ENCODE data around the gene POU2AF3.

The POU2AF3 gene

GRCh38 chr11:111301004-111301841, 2.9 kb downstream of the POU2AF3 start:
- H3K36me3 ChIP-seq (ENCODE audit: insufficient read depth, low read length) = no peaks in the 10 kb centered on the region
- H3K4me1 ChIP-seq (ENCODE audit: insufficient read depth, low read length) = peaks cover 18% of the 10 kb centered on the region
- no peaks in the 10 kb centered on the region for H3K9me3 ChIP-seq (ENCODE audit: insufficient read depth, low read depth, low read length)
- no peak overlapping the region for H3K27ac ChIP-seq (ENCODE audit: low read depth, low read length)
- peaks cover 58% of the 10 kb centered on the region for H3K27me3 ChIP-seq (ENCODE audit: insufficient read depth, low read length)
- 86% methylated on average over 5 of the region's 5 CpGs for WGBS
- H3K9ac ChIP-seq (ENCODE audit: low read depth, low read length) = no peak overlapping the region
- H3K4me3 ChIP-seq (ENCODE audit: low read length) = no peak overlapping the region

DNA sequence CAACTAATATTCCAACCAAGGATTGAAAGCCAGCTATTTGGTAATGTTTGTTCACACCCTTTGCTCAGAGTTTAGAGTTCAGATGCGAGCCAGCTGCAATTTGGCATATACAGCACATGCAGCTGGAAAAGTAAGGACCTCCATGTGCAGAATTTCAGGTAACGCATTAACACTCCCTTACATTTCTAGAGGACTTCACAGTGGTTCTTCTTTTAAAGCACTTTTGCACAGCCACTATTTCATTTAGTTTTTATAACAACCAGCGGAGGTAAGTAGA, 3.4 kb downstream of the POU2AF3 start:
- no peaks in the 10 kb centered on the region for H3K36me3 ChIP-seq (ENCODE audit: insufficient read depth, low read length)
- no peak overlapping the region for H3K9ac ChIP-seq (ENCODE audit: low read depth, low read length)
- no peak overlapping the region for H3K4me3 ChIP-seq (ENCODE audit: low read length)
- H3K27me3 ChIP-seq (ENCODE audit: insufficient read depth, low read length) = peaks cover 56% of the 10 kb centered on the region
- H3K27ac ChIP-seq (ENCODE audit: low read depth, low read length) = no peak overlapping the region
- no peaks in the 10 kb centered on the region for H3K9me3 ChIP-seq (ENCODE audit: insufficient read depth, low read depth, low read length)
- peaks cover 18% of the 10 kb centered on the region for H3K4me1 ChIP-seq (ENCODE audit: insufficient read depth, low read length)
- WGBS = 92% methylated on average over 3 of the region's 3 CpGs

DNA sequence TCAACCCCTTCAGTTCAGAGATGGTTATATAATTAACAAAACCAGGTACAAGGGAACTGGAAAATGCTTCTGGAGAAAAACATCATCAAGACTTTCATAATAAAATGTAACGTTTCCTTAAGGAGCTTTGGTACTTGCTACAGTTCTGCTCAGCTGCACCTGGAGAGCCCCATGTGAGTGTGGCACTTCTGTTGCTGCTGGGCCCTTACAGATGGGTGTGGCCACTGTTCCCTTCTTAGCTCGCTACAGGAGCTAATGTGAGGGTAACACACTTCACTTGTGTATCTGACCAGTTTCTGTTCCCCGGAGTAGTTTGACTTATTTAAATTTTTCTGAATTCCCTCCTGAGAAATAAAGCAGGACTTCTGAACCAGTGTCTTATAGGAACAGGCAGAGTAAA, 4.0 kb downstream of the POU2AF3 start:
- Histone ChIP-seq H3K27ac (ENCODE audit: low read depth, low read length) (no peak overlapping the region), H3K27me3 (ENCODE audit: insufficient read depth, low read length) (peaks cover 51% of the 10 kb centered on the region), H3K36me3 (ENCODE audit: insufficient read depth, low read length) (no peaks in the 10 kb centered on the region), H3K9ac (ENCODE audit: low read depth, low read length) (no peak overlapping the region), H3K4me3 (ENCODE audit: low read length) (no peak overlapping the region), H3K9me3 (ENCODE audit: insufficient read depth, low read depth, low read length) (no peaks in the 10 kb centered on the region), H3K4me1 (ENCODE audit: insufficient read depth, low read length) (peaks cover 18% of the 10 kb centered on the region)
- WGBS = 63% methylated on average over 3 of the region's 3 CpGs

GRCh38 chr11:111303461-111303860, 5.1 kb downstream of the POU2AF3 start:
- no peaks in the 10 kb centered on the region for H3K9me3 ChIP-seq (ENCODE audit: insufficient read depth, low read depth, low read length)
- H3K4me1 ChIP-seq (ENCODE audit: insufficient read depth, low read length) = peaks cover 18% of the 10 kb centered on the region
- H3K4me3 ChIP-seq (ENCODE audit: low read length) = no peak overlapping the region
- no peak overlapping the region for H3K27ac ChIP-seq (ENCODE audit: low read depth, low read length)
- H3K9ac ChIP-seq (ENCODE audit: low read depth, low read length) = no peak overlapping the region
- H3K36me3 ChIP-seq (ENCODE audit: insufficient read depth, low read length) = no peaks in the 10 kb centered on the region
- 66% methylated on average over 2 of the region's 4 CpGs for WGBS
- peaks cover 39% of the 10 kb centered on the region for H3K27me3 ChIP-seq (ENCODE audit: insufficient read depth, low read length)

GRCh38 chr11:111305162-111305802, 6.9 kb downstream of the POU2AF3 start:
- Histone ChIP-seq H3K27me3 (ENCODE audit: insufficient read depth, low read length) (peaks cover 21% of the 10 kb centered on the region), H3K9me3 (ENCODE audit: insufficient read depth, low read depth, low read length) (no peaks in the 10 kb centered on the region), H3K4me1 (ENCODE audit: insufficient read depth, low read length) (peaks cover 18% of the 10 kb centered on the region), H3K9ac (ENCODE audit: low read depth, low read length) (no peak overlapping the region), H3K4me3 (ENCODE audit: low read length) (no peak overlapping the region), H3K36me3 (ENCODE audit: insufficient read depth, low read length) (no peaks in the 10 kb centered on the region), H3K27ac (ENCODE audit: low read depth, low read length) (no peak overlapping the region)
- 89% methylated on average over 5 of the region's 5 CpGs for WGBS

GRCh38 chr11:111305876-111306275, 7.5 kb downstream of the POU2AF3 start:
- H3K27ac ChIP-seq (ENCODE audit: low read depth, low read length) = no peak overlapping the region
- H3K9ac ChIP-seq (ENCODE audit: low read depth, low read length) = no peak overlapping the region
- H3K36me3 ChIP-seq (ENCODE audit: insufficient read depth, low read length) = no peaks in the 10 kb centered on the region
- H3K9me3 ChIP-seq (ENCODE audit: insufficient read depth, low read depth, low read length) = no peaks in the 10 kb centered on the region
- H3K4me1 ChIP-seq (ENCODE audit: insufficient read depth, low read length) = peaks cover 18% of the 10 kb centered on the region
- H3K4me3 ChIP-seq (ENCODE audit: low read length) = no peak overlapping the region
- peaks cover 15% of the 10 kb centered on the region for H3K27me3 ChIP-seq (ENCODE audit: insufficient read depth, low read length)
- 95% methylated on average over 4 of the region's 4 CpGs for WGBS

DNA sequence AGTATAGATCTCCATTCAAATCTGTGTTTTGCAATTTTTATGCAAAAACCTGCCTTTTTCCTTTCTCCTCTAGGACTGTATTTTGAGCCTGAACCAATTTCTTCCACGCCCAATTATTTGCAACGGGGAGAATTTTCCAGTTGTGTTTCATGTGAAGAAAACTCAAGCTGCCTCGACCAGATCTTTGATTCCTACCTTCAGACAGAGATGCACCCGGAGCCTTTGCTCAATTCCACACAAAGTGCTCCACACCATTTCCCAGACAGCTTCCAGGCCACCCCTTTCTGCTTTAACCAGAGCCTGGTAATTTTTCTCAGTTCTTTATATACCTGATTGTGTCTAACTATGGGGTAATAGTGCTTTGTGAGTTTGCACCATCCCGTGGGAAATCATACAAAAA, 8.0 kb downstream of the POU2AF3 start:
- H3K27me3 ChIP-seq (ENCODE audit: insufficient read depth, low read length) = peaks cover 11% of the 10 kb centered on the region; the same call in 1 of the 2 replicates
- no peaks in the 10 kb centered on the region for H3K36me3 ChIP-seq (ENCODE audit: insufficient read depth, low read length)
- H3K4me3 ChIP-seq (ENCODE audit: low read length) = no peak overlapping the region
- no peak overlapping the region for H3K9ac ChIP-seq (ENCODE audit: low read depth, low read length)
- 87% methylated on average over 5 of the region's 5 CpGs for WGBS
- peaks cover 18% of the 10 kb centered on the region for H3K4me1 ChIP-seq (ENCODE audit: insufficient read depth, low read length)
- H3K27ac ChIP-seq (ENCODE audit: low read depth, low read length) = no peak overlapping the region
- H3K9me3 ChIP-seq (ENCODE audit: insufficient read depth, low read depth, low read length) = no peaks in the 10 kb centered on the region

- 91% methylated on average over 3 of the region's 3 CpGs for WGBS
- no peaks in the 10 kb centered on the region for H3K9me3 ChIP-seq (ENCODE audit: insufficient read depth, low read depth, low read length)
Observed at GRCh38 chr11:111307472-111308108, 9.2 kb downstream of the POU2AF3 start.

DNA sequence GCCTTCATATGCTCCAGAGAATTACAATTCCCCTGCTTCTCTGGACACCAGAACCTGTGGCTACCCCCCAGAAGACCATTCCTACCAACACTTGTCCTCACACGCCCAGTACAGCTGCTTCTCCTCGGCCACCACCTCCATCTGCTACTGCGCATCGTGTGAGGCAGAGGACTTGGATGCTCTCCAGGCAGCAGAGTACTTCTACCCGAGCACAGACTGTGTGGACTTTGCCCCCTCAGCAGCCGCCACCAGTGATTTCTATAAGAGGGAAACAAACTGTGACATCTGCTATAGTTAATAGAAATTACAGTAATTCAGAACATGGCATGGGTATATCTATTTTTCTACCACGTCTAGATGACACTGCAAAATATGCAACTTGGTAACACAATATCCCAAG, 9.8 kb downstream of the POU2AF3 start:
- H3K9me3 ChIP-seq (ENCODE audit: insufficient read depth, low read depth, low read length) = no peaks in the 10 kb centered on the region
- no peak overlapping the region for H3K27ac ChIP-seq (ENCODE audit: low read depth, low read length)
- no peak overlapping the region for H3K9ac ChIP-seq (ENCODE audit: low read depth, low read length)
- 93% methylated on average over 7 of the region's 7 CpGs for WGBS
- H3K36me3 ChIP-seq (ENCODE audit: insufficient read depth, low read length) = no peaks in the 10 kb centered on the region
- H3K4me1 ChIP-seq (ENCODE audit: insufficient read depth, low read length) = peaks cover 7% of the 10 kb centered on the region
- H3K4me3 ChIP-seq (ENCODE audit: low read length) = no peak overlapping the region
- H3K27me3 ChIP-seq (ENCODE audit: insufficient read depth, low read length) = no peaks in the 10 kb centered on the region; the same call in 1 of the 2 replicates

More at GRCh38 chr11:111307472-111308108, 9.2 kb downstream of the POU2AF3 start:
- H3K9ac ChIP-seq (ENCODE audit: low read depth, low read length) = no peak overlapping the region
- H3K27ac ChIP-seq (ENCODE audit: low read depth, low read length) = no peak overlapping the region
- no peak overlapping the region for H3K4me3 ChIP-seq (ENCODE audit: low read length)
- no peaks in the 10 kb centered on the region; the same call in 1 of the 2 replicates for H3K27me3 ChIP-seq (ENCODE audit: insufficient read depth, low read length)
- peaks cover 12% of the 10 kb centered on the region for H3K4me1 ChIP-seq (ENCODE audit: insufficient read depth, low read length)
- H3K36me3 ChIP-seq (ENCODE audit: insufficient read depth, low read length) = no peaks in the 10 kb centered on the region

GRCh38 chr11:111309215-111309915, 11.0 kb downstream of the POU2AF3 start:
- H3K36me3 ChIP-seq (ENCODE audit: insufficient read depth, low read length) = no peaks in the 10 kb centered on the region
- no peak overlapping the region for H3K9ac ChIP-seq (ENCODE audit: low read depth, low read length)
- no peaks in the 10 kb centered on the region for H3K4me1 ChIP-seq (ENCODE audit: insufficient read depth, low read length)
- H3K27me3 ChIP-seq (ENCODE audit: insufficient read depth, low read length) = no peaks in the 10 kb centered on the region; the same call in 1 of the 2 replicates
- no peaks in the 10 kb centered on the region for H3K9me3 ChIP-seq (ENCODE audit: insufficient read depth, low read depth, low read length)
- 98% methylated on average over 5 of the region's 5 CpGs for WGBS
- H3K27ac ChIP-seq (ENCODE audit: low read depth, low read length) = no peak overlapping the region
- H3K4me3 ChIP-seq (ENCODE audit: low read length) = no peak overlapping the region

DNA sequence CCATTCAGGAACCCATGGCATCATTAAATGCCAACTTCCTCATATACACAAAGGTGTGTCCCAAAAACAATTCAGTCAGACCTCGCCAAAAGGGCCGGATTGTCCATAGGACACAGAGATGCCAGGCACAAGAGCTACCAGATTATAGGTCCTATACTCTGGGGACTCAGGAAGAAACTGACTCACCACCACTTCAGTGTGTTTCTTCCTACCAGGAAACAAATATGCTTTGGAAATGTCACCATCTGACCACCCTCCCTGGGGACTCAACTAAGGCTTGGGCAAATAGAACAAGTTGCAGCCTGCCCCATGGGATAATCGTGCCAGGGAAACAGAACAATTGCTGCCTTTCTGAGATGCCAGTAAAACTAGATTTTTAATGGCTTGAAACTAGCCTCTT, 11.7 kb downstream of the POU2AF3 start:
- Histone ChIP-seq H3K9ac (ENCODE audit: low read depth, low read length) (no peak overlapping the region), H3K27ac (ENCODE audit: low read depth, low read length) (no peak overlapping the region), H3K9me3 (ENCODE audit: insufficient read depth, low read depth, low read length) (no peaks in the 10 kb centered on the region), H3K27me3 (ENCODE audit: insufficient read depth, low read length) (no peaks in the 10 kb centered on the region; the same call in 1 of the 2 replicates), H3K4me1 (ENCODE audit: insufficient read depth, low read length) (no peaks in the 10 kb centered on the region), H3K36me3 (ENCODE audit: insufficient read depth, low read length) (no peaks in the 10 kb centered on the region), H3K4me3 (ENCODE audit: low read length) (no peak overlapping the region)
- WGBS = 80% methylated on average over 3 of the region's 3 CpGs

Data from HUES64 (cell line).